Measurements from ENCODE around the gene NTSR2. TPM values are rescaled to one million over a fixed set of nuclear protein-coding genes. Genes with fewer than 3 reads are reported as not detected.

The NTSR2 gene
- total RNA-seq, 1 experiment from 2014 or later = not detected

DNA sequence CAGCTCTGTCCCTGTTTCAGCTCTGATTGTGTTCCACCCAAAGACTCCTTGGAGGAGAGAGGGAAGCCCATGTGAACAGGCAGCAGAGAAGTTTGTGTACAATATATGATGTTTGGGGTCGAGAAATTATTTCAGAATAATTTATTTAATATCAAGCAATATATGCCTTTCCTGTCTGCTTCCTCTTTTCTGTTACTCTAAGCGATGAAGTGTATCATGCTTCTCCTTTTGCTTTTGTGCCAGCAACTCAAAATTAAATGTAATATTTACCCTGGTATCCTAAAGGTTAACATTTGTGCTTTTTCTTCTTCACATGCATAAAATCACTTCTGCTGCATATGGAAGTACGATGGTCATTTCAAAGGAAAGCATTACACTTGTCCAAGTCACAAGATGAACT is 2.4 kb upstream of the NTSR2 start:
- H3K27me3 Mint-ChIP-seq (ENCODE audit: unreplicated experiment) = peaks cover 58% of the 10 kb centered on the region
- no peak overlapping the region for H3K27ac Mint-ChIP-seq (ENCODE audit: unreplicated experiment)
- TF ChIP-seq CTCF (IDR thresholded peaks at IDR 0.05; ENCODE audit: unreplicated experiment) = no peak
- DNase-seq = no peak
- CTCF ChIA-PET = no interaction called here
- H3K4me3 Mint-ChIP-seq (ENCODE audit: low read depth, unreplicated experiment) = no peak overlapping the region
- H3K4me1 Mint-ChIP-seq (ENCODE audit: low read depth, unreplicated experiment) = peaks cover 9% of the 10 kb centered on the region
- H3K9me3 Mint-ChIP-seq (ENCODE audit: low read depth, unreplicated experiment) = no peaks in the 10 kb centered on the region
- no TSS peak for BruUV-seq (replicated peaks)
- no peaks in the 10 kb centered on the region for H3K36me3 Mint-ChIP-seq (ENCODE audit: insufficient read depth, unreplicated experiment)
- intact Hi-C loops (cut with micrococcal nuclease; ENCODE audit: unreplicated experiment) = no loop called here

DNA sequence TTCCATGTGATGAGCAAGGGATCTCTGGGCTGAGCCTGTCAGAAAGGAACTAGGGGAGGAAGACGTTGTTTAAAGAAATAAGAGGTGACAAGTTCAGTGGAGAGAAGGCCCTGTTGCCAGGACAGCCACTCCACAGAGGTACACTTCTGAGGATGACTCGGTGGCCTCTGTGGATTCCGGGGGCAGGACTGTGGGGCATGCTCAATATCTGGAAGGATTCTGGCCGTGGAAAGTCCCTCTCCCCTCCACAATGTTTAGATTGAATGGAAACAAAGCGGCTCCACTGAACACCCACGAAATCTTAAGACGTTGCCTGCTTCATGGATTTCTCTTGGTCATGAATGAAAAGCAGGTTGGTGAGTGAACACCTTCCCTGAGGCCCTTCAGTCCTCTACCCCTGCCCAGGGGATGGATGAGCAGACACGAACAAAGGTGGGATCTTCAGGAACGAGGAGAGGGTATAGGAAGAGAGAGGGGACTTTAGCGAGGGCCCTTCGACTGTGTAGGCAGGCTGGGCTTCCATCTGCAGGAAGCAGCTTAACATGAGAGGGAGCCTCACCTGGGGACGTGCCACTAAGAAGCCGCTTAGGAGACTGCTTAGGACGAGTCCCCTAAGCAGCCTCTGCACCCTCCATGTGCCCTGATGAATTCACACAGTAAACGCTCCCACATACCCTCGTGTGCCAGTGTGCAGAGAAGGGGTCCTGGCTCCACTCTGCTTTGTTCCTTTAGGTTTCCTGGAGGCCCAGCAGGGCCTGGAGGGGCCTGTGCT is 1.9 kb downstream of the NTSR2 start:
- H3K27ac Mint-ChIP-seq (ENCODE audit: unreplicated experiment) = no peak overlapping the region

DNA sequence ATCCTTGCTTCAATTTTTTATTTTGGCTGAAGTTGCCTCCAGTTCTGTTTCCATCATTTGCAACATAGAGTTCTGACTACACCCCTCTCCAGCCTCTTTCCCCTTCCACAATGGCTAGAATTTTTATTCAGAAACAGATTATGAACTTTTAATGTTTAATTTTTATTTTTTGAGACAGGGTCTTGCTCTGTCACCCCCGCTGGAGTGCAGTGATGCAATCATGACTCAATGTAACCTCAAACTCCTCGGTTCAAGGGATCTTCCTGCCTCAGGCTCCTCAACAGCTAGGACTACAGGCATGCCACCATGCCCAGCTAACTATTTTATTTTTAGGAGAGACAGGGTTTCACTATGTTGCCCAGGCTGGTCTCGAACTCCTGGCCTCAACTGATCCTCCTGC is 2.8 kb downstream of the NTSR2 start:
- Mint-ChIP-seq H3K9me3 (ENCODE audit: low read depth, unreplicated experiment) (peaks cover under 1% of the 10 kb centered on the region), H3K27ac (ENCODE audit: unreplicated experiment) (no peak overlapping the region), H3K4me1 (ENCODE audit: low read depth, unreplicated experiment) (peaks cover 12% of the 10 kb centered on the region), H3K4me3 (ENCODE audit: low read depth, unreplicated experiment) (no peak overlapping the region), H3K27me3 (ENCODE audit: unreplicated experiment) (peaks cover 23% of the 10 kb centered on the region), H3K36me3 (ENCODE audit: insufficient read depth, unreplicated experiment) (no peaks in the 10 kb centered on the region)
- no peak for TF ChIP-seq CTCF (IDR thresholded peaks at IDR 0.05; ENCODE audit: unreplicated experiment)
- CTCF ChIA-PET = interaction anchor here (0.6 kb wide), 1 partner anchor 117 kb away, joined by 3 read pairs; no protein-coding TSS in a partner anchor
- intact Hi-C loops (cut with micrococcal nuclease; ENCODE audit: unreplicated experiment) = no loop called here
- DNase-seq = no peak
- no TSS peak for BruUV-seq (replicated peaks)

More for the DNA sequence above, 1.9 kb downstream of the NTSR2 start:
- no peaks in the 10 kb centered on the region for H3K36me3 Mint-ChIP-seq (ENCODE audit: insufficient read depth, unreplicated experiment)
- peaks cover 30% of the 10 kb centered on the region for H3K27me3 Mint-ChIP-seq (ENCODE audit: unreplicated experiment)
- DNase-seq = no peak
- no peak overlapping the region for H3K4me3 Mint-ChIP-seq (ENCODE audit: low read depth, unreplicated experiment)
- peaks cover 10% of the 10 kb centered on the region for H3K4me1 Mint-ChIP-seq (ENCODE audit: low read depth, unreplicated experiment)
- no TSS peak for BruUV-seq (replicated peaks)
- intact Hi-C loops (cut with micrococcal nuclease; ENCODE audit: unreplicated experiment) = no loop called here
- no peak for TF ChIP-seq CTCF (IDR thresholded peaks at IDR 0.05; ENCODE audit: unreplicated experiment)
- CTCF ChIA-PET = no interaction called here
- H3K9me3 Mint-ChIP-seq (ENCODE audit: low read depth, unreplicated experiment) = no peaks in the 10 kb centered on the region

DNA sequence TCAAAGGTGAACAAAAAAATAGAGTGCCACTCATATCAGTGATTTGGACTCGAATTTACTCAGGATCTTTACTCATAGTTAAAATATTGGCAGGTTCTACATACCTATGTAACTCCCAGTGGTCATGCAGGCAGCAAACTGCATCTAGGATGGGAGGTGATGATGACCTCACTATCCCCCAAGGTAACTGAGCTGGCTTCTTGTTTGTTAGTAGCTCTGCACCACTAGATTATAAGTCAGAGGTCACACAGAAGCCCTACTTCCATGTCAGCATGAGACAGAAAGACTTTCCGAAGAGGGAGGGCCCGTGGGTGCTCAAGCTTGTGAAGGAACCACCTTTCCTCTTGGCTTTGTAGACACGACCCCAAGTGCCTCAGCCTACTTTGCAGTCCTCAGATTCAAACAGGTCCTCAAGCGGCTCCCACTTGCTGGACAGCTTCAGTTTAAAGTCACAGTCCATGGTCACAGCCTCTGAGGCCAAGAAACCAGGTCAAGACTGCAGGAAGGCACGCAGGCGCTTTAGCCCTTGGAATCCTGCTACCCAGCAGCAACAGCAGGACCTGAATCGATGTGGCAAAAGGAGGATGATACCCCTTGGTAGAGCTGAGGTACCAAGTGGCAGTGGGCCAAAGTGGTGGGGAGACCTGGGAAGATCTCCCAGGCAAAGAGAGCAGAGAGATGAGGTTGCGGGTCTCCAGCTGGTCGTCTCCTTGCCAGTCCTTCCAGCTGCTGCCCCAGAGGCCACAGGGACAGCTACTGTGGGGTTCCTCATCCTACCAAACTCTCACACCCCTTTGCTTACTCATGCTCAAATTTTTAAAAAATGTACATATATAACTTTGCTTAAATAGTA is 4.3 kb downstream of the NTSR2 start:
- DNase-seq = no peak
- no peak for TF ChIP-seq CTCF (IDR thresholded peaks at IDR 0.05; ENCODE audit: unreplicated experiment)
- intact Hi-C loops (cut with micrococcal nuclease; ENCODE audit: unreplicated experiment) = no loop called here
- H3K4me1 Mint-ChIP-seq (ENCODE audit: low read depth, unreplicated experiment) = peaks cover 12% of the 10 kb centered on the region
- peaks cover 38% of the 10 kb centered on the region for H3K27me3 Mint-ChIP-seq (ENCODE audit: unreplicated experiment)
- no peak overlapping the region for H3K27ac Mint-ChIP-seq (ENCODE audit: unreplicated experiment)
- no peaks in the 10 kb centered on the region for H3K36me3 Mint-ChIP-seq (ENCODE audit: insufficient read depth, unreplicated experiment)
- no TSS peak for BruUV-seq (replicated peaks)
- CTCF ChIA-PET = interaction anchor here (0.5 kb wide), 1 partner anchor 10 kb away, joined by 3 read pairs; no protein-coding TSS in a partner anchor
- H3K9me3 Mint-ChIP-seq (ENCODE audit: low read depth, unreplicated experiment) = peaks cover 3% of the 10 kb centered on the region
- no peak overlapping the region for H3K4me3 Mint-ChIP-seq (ENCODE audit: low read depth, unreplicated experiment)
